ENCODE results near the gene WDR88. TPM values are rescaled to one million over a fixed set of nuclear protein-coding genes. Genes with fewer than 3 reads are reported as not detected.

The WDR88 gene
- total RNA-seq, 1 donor from 2014 or later, result not detected

Other genes with a start within 250 kb of the WDR88 start
- gene CEP89, start 160.2 kb upstream of the WDR88 start, total RNA-seq, result 18.0 and 19.6 TPM in 2 replicates
- gene FAAP24, start 159.9 kb upstream of the WDR88 start, total RNA-seq, result 6.0 and 7.0 TPM in 2 replicates
- 0.56 and 0.66 TPM in 2 replicates for gene RHPN2, start 67.2 kb upstream of the WDR88 start, total RNA-seq
- gene GPATCH1, start 50.9 kb upstream of the WDR88 start, total RNA-seq, result 13.5 and 14.0 TPM in 2 replicates
- gene LRP3, start 62.2 kb downstream of the WDR88 start, total RNA-seq, result 0.05 and 0.10 TPM in 2 replicates
- gene SLC7A10, start 93.7 kb downstream of the WDR88 start, total RNA-seq, result not detected in 2 replicates
- 0.24 and 0.51 TPM in 2 replicates for gene CEBPA, start 170.4 kb downstream of the WDR88 start, total RNA-seq
- gene CEBPG, start 241.6 kb downstream of the WDR88 start, total RNA-seq, result 23.3 and 23.9 TPM in 2 replicates

Measured in T-helper 1 cell treated with Interleukin-12 subunit alpha and Interleukin-12 subunit beta and Interleukin-4 antibody, amounts not matched to agents 30 ng/mL and 1 ng/mL, for 36 hours (primary cell).